ENCODE results near the gene FANCI. TPM values are rescaled to one million over a fixed set of nuclear protein-coding genes. Genes with fewer than 3 reads are reported as not detected.

The FANCI gene
- total and polyA plus RNA-seq, 2 experiments from 2014 or later, result 63.6 to 66.8 TPM

DNA sequence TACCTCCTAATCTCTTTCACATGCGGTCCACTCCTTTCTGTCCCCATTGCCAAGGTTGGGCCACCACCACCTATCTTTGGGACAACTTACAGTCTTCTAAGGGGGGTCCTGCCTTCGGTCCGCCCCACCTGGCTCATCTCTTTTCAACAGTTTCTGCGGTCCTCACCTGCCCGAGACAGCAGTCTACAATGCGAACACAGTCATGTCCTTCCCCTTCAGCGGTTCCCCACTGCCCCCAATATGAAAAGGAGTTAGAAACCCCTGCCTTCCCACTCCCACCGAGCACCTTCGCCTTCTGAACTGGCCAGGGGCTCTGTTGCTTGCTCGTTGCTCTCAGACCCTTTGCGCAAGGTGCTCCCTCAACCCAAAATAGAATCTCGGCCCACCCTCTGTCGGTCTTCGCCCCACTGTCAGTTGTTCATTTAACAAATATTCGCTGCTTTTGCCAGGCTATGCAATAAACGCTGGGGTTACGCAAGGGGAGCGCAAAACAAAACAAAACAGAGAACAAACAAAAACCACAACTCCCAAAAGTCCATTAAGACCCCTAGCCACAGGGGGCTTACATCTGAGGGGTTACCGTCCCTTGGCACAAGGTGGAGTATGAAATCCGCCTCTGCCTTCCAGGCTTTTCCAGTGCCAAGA lies 611 bp upstream of the FANCI start:
- H3F3A ChIP-seq (replicated peaks; ENCODE audit: low read depth), result no peaks in the 10 kb centered on the region
- peaks cover 22% of the 10 kb centered on the region; the same call in 1 of the 2 replicates for H3K4me1 ChIP-seq (ENCODE audit: insufficient read depth)
- peaks cover 17% of the 10 kb centered on the region for H3K36me3 Mint-ChIP-seq (ENCODE audit: low read depth)
- peaks cover 42% of the 10 kb centered on the region for H3K79me2 ChIP-seq (replicated peaks; ENCODE audit: insufficient read depth)
- H3K9me3 Mint-ChIP-seq, result peaks cover 12% of the 10 kb centered on the region
- DNase-seq (ENCODE audit: low spot score), result peak; percentile 22
- no peak; the same call in 2 of the 3 replicates for ATAC-seq
- H3K4me2 ChIP-seq, result peak overlapping the region; percentile 94
- no peaks in the 10 kb centered on the region; the same call in 1 of the 2 replicates for H3K27me3 ChIP-seq (ENCODE audit: insufficient read depth)
- peak overlapping the region; percentile 99 for H3K4me3 Mint-ChIP-seq
- H3K27ac Mint-ChIP-seq, result peak overlapping the region; percentile 88
- peak overlapping the region; percentile 96 for H2AFZ ChIP-seq
- H4K20me1 ChIP-seq (replicated peaks; ENCODE audit: insufficient read depth), result peaks cover 17% of the 10 kb centered on the region; the same call in 1 of the 2 replicates
- H3K9me2 ChIP-seq (ENCODE audit: insufficient read depth), result peaks cover 3% of the 10 kb centered on the region; the same call in 1 of the 2 replicates
- H3K4me3 ChIP-seq, result peak overlapping the region; percentile 99
- TF ChIP-seq, protein P1, sequence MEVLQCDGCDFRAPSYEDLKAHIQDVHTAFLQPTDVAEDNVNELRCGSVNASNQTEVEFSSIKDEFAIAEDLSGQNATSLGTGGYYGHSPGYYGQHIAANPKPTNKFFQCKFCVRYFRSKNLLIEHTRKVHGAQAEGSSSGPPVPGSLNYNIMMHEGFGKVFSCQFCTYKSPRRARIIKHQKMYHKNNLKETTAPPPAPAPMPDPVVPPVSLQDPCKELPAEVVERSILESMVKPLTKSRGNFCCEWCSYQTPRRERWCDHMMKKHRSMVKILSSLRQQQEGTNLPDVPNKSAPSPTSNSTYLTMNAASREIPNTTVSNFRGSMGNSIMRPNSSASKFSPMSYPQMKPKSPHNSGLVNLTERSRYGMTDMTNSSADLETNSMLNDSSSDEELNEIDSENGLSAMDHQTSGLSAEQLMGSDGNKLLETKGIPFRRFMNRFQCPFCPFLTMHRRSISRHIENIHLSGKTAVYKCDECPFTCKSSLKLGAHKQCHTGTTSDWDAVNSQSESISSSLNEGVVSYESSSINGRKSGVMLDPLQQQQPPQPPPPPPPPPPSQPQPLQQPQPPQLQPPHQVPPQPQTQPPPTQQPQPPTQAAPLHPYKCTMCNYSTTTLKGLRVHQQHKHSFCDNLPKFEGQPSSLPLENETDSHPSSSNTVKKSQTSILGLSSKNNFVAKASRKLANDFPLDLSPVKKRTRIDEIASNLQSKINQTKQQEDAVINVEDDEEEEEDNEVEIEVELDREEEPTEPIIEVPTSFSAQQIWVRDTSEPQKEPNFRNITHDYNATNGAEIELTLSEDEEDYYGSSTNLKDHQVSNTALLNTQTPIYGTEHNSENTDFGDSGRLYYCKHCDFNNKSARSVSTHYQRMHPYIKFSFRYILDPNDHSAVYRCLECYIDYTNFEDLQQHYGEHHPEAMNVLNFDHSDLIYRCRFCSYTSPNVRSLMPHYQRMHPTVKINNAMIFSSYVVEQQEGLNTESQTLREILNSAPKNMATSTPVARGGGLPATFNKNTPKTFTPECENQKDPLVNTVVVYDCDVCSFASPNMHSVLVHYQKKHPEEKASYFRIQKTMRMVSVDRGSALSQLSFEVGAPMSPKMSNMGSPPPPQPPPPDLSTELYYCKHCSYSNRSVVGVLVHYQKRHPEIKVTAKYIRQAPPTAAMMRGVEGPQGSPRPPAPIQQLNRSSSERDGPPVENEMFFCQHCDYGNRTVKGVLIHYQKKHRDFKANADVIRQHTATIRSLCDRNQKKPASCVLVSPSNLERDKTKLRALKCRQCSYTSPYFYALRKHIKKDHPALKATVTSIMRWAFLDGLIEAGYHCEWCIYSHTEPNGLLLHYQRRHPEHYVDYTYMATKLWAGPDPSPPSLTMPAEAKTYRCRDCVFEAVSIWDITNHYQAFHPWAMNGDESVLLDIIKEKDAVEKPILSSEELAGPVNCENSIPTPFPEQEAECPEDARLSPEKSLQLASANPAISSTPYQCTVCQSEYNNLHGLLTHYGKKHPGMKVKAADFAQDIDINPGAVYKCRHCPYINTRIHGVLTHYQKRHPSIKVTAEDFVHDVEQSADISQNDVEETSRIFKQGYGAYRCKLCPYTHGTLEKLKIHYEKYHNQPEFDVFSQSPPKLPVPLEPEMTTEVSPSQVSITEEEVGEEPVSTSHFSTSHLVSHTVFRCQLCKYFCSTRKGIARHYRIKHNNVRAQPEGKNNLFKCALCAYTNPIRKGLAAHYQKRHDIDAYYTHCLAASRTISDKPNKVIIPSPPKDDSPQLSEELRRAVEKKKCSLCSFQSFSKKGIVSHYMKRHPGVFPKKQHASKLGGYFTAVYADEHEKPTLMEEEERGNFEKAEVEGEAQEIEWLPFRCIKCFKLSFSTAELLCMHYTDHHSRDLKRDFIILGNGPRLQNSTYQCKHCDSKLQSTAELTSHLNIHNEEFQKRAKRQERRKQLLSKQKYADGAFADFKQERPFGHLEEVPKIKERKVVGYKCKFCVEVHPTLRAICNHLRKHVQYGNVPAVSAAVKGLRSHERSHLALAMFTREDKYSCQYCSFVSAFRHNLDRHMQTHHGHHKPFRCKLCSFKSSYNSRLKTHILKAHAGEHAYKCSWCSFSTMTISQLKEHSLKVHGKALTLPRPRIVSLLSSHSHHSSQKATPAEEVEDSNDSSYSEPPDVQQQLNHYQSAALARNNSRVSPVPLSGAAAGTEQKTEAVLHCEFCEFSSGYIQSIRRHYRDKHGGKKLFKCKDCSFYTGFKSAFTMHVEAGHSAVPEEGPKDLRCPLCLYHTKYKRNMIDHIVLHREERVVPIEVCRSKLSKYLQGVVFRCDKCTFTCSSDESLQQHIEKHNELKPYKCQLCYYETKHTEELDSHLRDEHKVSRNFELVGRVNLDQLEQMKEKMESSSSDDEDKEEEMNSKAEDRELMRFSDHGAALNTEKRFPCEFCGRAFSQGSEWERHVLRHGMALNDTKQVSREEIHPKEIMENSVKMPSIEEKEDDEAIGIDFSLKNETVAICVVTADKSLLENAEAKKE (CRISPR knock-in tag; IDR thresholded peaks at IDR 0.05), result no peak
- TF ChIP-seq EZH2 (IDR thresholded peaks at IDR 0.05; ENCODE audit: low read depth, unreplicated experiment) (no peak), EZH2phosphoT487 (IDR thresholded peaks at IDR 0.05; ENCODE audit: unreplicated experiment) (no peak), JUNB (IDR thresholded peaks at IDR 0.05; ENCODE audit: unreplicated experiment) (no peak), STAT1 (IDR thresholded peaks at IDR 0.05; ENCODE audit: unreplicated experiment) (no peak), NANOG (IDR thresholded peaks at IDR 0.05; ENCODE audit: borderline replicate concordance) (no peak), POLR2AphosphoS5 (IDR thresholded peaks at IDR 0.05; ENCODE audit: low read depth) (no peak), ZNF114 (CRISPR knock-in tag; IDR thresholded peaks at IDR 0.05) (no peak), ZNF331 (CRISPR knock-in tag; IDR thresholded peaks at IDR 0.05; ENCODE audit: low read depth) (no peak), CREB1 (CRISPR knock-in tag; IDR thresholded peaks at IDR 0.05; ENCODE audit: low read depth) (no peak)
- TF ChIP-seq, protein P2, sequence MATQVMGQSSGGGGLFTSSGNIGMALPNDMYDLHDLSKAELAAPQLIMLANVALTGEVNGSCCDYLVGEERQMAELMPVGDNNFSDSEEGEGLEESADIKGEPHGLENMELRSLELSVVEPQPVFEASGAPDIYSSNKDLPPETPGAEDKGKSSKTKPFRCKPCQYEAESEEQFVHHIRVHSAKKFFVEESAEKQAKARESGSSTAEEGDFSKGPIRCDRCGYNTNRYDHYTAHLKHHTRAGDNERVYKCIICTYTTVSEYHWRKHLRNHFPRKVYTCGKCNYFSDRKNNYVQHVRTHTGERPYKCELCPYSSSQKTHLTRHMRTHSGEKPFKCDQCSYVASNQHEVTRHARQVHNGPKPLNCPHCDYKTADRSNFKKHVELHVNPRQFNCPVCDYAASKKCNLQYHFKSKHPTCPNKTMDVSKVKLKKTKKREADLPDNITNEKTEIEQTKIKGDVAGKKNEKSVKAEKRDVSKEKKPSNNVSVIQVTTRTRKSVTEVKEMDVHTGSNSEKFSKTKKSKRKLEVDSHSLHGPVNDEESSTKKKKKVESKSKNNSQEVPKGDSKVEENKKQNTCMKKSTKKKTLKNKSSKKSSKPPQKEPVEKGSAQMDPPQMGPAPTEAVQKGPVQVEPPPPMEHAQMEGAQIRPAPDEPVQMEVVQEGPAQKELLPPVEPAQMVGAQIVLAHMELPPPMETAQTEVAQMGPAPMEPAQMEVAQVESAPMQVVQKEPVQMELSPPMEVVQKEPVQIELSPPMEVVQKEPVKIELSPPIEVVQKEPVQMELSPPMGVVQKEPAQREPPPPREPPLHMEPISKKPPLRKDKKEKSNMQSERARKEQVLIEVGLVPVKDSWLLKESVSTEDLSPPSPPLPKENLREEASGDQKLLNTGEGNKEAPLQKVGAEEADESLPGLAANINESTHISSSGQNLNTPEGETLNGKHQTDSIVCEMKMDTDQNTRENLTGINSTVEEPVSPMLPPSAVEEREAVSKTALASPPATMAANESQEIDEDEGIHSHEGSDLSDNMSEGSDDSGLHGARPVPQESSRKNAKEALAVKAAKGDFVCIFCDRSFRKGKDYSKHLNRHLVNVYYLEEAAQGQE (IDR thresholded peaks at IDR 0.05; ENCODE audit: unreplicated experiment), result no peak
- TF ChIP-seq, protein P3, sequence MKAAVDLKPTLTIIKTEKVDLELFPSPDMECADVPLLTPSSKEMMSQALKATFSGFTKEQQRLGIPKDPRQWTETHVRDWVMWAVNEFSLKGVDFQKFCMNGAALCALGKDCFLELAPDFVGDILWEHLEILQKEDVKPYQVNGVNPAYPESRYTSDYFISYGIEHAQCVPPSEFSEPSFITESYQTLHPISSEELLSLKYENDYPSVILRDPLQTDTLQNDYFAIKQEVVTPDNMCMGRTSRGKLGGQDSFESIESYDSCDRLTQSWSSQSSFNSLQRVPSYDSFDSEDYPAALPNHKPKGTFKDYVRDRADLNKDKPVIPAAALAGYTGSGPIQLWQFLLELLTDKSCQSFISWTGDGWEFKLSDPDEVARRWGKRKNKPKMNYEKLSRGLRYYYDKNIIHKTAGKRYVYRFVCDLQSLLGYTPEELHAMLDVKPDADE (IDR thresholded peaks at IDR 0.05), result no peak
- TF ChIP-seq, protein P4, sequence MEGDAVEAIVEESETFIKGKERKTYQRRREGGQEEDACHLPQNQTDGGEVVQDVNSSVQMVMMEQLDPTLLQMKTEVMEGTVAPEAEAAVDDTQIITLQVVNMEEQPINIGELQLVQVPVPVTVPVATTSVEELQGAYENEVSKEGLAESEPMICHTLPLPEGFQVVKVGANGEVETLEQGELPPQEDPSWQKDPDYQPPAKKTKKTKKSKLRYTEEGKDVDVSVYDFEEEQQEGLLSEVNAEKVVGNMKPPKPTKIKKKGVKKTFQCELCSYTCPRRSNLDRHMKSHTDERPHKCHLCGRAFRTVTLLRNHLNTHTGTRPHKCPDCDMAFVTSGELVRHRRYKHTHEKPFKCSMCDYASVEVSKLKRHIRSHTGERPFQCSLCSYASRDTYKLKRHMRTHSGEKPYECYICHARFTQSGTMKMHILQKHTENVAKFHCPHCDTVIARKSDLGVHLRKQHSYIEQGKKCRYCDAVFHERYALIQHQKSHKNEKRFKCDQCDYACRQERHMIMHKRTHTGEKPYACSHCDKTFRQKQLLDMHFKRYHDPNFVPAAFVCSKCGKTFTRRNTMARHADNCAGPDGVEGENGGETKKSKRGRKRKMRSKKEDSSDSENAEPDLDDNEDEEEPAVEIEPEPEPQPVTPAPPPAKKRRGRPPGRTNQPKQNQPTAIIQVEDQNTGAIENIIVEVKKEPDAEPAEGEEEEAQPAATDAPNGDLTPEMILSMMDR (conservative IDR thresholded peaks at IDR 0.05; ENCODE audit: low read depth in 2 of 2), result no peak
- no peak overlapping the region for H3K27ac ChIP-seq (ENCODE audit: low read depth)
- peaks cover 22% of the 10 kb centered on the region for H3K4me1 Mint-ChIP-seq
- peaks cover 19% of the 10 kb centered on the region for H3K27me3 Mint-ChIP-seq (ENCODE audit: insufficient read depth, low read depth, poor library complexity)
- peaks cover 10% of the 10 kb centered on the region for H3K36me3 ChIP-seq (ENCODE audit: insufficient read depth)

All from GM23338 (cell line).